K562 (cell line): ENCODE results near the gene TP73. TPM values are rescaled to one million over a fixed set of nuclear protein-coding genes. Genes with fewer than 3 reads are reported as not detected.

Source experiments
- RB1 ChIP-seq: fragments of 450-650 bp; IDR thresholded peaks from 2 replicates; pipeline ENCODE4 v1.6.1; 2017; ENCODE audit warnings: low read depth, mild to moderate bottlenecking
- TAF7 ChIP-seq: fragments of 450-650 bp; IDR thresholded peaks from 2 replicates; pipeline ENCODE4 v1.6.1; 2016; ENCODE audit warnings: missing genetic modification characterization, missing compliant biosample characterization
- polyA plus RNA-seq, 8 experiments: library from polyadenylated mRNA; depleted of rRNA in 4 of 8; stranded (reverse) in 5 of 8; unstranded in 3 of 8; fragments of >200 nt; fragmentation: Nextera tagmentation in 2 of 8; fragmentation: Illumina TruSeq in 1 of 8; extraction: Ambion mirVana in 2 of 8; extraction: Trizol in 1 of 8; gene quantifications; 2 replicates each; pipeline versions ENCODE4 v1.2.1 to v1.2.3, GENCODE V29; 2011 to 2014; ENCODE audit warnings: inconsistent platforms in 1 of 8, missing spikeins in 1 of 8
- total RNA-seq, 7 experiments: library from RNA; depleted of rRNA in 6 of 7; stranded (reverse); fragments of >200 nt in 6 of 7; fragmentation: Illumina TruSeq in 2 of 7; extraction: Trizol in 2 of 7; gene quantifications; 2 replicates each; pipeline versions ENCODE4 v1.2.1 to v1.2.3, GENCODE V29; 2011 to 2021; ENCODE audit warnings: low replicate concordance in 1 of 7
- TF ChIP-seq, protein P1 (sequence below): fragments of 250-450 bp; sonication (Bioruptor Pico); IDR thresholded peaks from 2 replicates; pipeline ENCODE4 v1.5.0; 2021; ENCODE audit warnings: mild to moderate bottlenecking, moderate library complexity
- TF ChIP-seq, protein P2 (sequence below): fragments of 450-650 bp; IDR thresholded peaks from 2 replicates; pipeline ENCODE4 v1.7.1; 2018; ENCODE audit warnings: mild to moderate bottlenecking, low read depth; ENCODE audit not compliant: partially characterized antibody
- TF ChIP-seq, protein P3 (sequence below), 2 experiments: fragments of 450-650 bp in 1 of 2; sonication (generic) in 1 of 2; formaldehyde crosslinking in 1 of 2; IDR thresholded peaks in 1 of 2; conservative IDR thresholded peaks in 1 of 2; 2 replicates each; pipeline versions ENCODE4 v1.6.1 to v1.8.1; 2016 to 2023; ENCODE audit warnings: mild to moderate bottlenecking in 2 of 2, moderate library complexity in 2 of 2, inconsistent platforms in 1 of 2, missing genetic modification reagents in 1 of 2
- TF ChIP-seq, protein P4 (sequence below): fragments of 150-350 bp; conservative IDR thresholded peaks from 2 replicates; pipeline ENCODE4 v1.6.1; 2014; ENCODE audit warnings: low read length
- TF ChIP-seq, protein P5 (sequence below), 3 experiments: IDR thresholded peaks in 2 of 3; conservative IDR thresholded peaks in 1 of 3; 2 replicates each; pipeline ENCODE4 v1.5.1; 2011 to 2012; ENCODE audit warnings: low read length in 3 of 3, mild to moderate bottlenecking in 3 of 3, control low read depth in 2 of 3, improper control_type of control experiment in 1 of 3, inconsistent platforms in 1 of 3, low read depth in 1 of 3, mixed read lengths in 1 of 3, moderate library complexity in 1 of 3; ENCODE audit not compliant: insufficient read depth in 2 of 3

The TP73 gene
- total and polyA plus RNA-seq, 9 of the 15 experiments (the other 6 are each of a cell fraction or from before 2014, with no cell fraction given) = 0.07 to 1.6 (median 0.40) TPM; not detected in 2

GRCh38 chr1:3614755-3615742, 37.3 kb upstream of the TP73 start (continued):
- TF ChIP-seq, protein P1, sequence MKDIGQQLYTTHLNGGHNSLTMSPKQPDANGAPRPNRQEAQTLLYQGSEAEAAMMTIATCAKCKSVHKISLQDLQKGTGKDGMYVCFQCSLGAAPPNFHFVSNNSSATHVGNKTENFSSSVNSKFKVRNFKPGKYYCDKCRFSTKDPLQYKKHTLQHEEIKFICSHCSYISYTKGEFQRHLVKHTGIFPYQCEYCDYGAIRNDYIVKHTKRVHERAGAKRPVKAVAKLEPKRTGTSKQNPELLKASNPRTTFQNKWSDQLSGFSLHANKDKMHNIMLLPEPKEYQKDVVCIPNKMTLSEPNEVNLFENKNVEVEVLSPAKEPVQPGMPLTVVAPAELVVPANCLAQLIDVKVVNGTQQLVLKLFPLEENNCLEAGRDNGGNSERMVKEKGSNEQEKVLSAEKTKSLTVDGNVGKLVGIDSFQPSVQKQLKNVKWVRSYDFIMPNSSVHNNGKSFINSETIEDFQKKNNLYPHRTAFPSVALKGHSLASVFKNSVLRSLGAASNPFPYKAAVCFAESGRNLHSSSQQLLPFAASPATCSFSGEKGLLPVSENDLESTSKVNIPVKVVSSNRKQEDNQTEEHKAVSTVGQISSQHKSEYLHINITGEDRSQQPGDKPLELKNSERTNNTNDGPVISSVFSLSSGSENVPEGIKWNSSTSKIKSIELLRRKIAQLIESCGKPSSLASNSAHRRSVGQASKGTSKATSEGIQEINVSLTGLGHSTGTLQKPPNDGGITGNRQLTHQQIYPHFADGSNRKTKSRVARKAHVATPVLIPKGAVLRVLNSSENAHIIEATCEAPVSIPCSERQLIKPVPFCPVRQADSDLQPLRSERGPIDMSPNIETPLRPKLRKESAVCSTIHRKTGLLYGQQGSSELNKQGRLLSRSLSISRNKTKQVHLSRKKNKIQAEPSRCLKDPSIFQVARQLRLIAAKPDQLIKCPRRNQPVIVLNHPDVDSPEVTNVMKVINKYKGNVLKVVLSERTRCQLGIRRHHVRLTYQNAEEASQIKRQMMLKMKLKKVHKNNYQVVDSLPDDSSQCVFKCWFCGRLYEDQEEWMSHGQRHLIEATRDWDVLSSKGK = no peak
- TF ChIP-seq TAF7 (tag) (0 out of 2 replicates have a peak, but pooled peaks have one; percentile 3), RB1 (peak; percentile 45; the same call in 1 of the 2 replicates)
- TF ChIP-seq, protein P2, sequence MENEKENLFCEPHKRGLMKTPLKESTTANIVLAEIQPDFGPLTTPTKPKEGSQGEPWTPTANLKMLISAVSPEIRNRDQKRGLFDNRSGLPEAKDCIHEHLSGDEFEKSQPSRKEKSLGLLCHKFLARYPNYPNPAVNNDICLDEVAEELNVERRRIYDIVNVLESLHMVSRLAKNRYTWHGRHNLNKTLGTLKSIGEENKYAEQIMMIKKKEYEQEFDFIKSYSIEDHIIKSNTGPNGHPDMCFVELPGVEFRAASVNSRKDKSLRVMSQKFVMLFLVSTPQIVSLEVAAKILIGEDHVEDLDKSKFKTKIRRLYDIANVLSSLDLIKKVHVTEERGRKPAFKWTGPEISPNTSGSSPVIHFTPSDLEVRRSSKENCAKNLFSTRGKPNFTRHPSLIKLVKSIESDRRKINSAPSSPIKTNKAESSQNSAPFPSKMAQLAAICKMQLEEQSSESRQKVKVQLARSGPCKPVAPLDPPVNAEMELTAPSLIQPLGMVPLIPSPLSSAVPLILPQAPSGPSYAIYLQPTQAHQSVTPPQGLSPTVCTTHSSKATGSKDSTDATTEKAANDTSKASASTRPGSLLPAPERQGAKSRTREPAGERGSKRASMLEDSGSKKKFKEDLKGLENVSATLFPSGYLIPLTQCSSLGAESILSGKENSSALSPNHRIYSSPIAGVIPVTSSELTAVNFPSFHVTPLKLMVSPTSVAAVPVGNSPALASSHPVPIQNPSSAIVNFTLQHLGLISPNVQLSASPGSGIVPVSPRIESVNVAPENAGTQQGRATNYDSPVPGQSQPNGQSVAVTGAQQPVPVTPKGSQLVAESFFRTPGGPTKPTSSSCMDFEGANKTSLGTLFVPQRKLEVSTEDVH = no peak
- TF ChIP-seq, protein P3, sequence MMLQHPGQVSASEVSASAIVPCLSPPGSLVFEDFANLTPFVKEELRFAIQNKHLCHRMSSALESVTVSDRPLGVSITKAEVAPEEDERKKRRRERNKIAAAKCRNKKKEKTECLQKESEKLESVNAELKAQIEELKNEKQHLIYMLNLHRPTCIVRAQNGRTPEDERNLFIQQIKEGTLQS (IDR thresholded peaks at IDR 0.05) = peak; percentile 48
- TF ChIP-seq, protein P3 (CRISPR knock-in tag; conservative IDR thresholded peaks at IDR 0.05) = no peak
- TF ChIP-seq, protein P4, sequence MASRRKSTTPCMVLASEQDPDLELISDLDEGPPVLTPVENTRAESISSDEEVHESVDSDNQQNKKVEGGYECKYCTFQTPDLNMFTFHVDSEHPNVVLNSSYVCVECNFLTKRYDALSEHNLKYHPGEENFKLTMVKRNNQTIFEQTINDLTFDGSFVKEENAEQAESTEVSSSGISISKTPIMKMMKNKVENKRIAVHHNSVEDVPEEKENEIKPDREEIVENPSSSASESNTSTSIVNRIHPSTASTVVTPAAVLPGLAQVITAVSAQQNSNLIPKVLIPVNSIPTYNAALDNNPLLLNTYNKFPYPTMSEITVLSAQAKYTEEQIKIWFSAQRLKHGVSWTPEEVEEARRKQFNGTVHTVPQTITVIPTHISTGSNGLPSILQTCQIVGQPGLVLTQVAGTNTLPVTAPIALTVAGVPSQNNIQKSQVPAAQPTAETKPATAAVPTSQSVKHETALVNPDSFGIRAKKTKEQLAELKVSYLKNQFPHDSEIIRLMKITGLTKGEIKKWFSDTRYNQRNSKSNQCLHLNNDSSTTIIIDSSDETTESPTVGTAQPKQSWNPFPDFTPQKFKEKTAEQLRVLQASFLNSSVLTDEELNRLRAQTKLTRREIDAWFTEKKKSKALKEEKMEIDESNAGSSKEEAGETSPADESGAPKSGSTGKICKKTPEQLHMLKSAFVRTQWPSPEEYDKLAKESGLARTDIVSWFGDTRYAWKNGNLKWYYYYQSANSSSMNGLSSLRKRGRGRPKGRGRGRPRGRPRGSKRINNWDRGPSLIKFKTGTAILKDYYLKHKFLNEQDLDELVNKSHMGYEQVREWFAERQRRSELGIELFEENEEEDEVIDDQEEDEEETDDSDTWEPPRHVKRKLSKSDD = no peak
- TF ChIP-seq, protein P5, sequence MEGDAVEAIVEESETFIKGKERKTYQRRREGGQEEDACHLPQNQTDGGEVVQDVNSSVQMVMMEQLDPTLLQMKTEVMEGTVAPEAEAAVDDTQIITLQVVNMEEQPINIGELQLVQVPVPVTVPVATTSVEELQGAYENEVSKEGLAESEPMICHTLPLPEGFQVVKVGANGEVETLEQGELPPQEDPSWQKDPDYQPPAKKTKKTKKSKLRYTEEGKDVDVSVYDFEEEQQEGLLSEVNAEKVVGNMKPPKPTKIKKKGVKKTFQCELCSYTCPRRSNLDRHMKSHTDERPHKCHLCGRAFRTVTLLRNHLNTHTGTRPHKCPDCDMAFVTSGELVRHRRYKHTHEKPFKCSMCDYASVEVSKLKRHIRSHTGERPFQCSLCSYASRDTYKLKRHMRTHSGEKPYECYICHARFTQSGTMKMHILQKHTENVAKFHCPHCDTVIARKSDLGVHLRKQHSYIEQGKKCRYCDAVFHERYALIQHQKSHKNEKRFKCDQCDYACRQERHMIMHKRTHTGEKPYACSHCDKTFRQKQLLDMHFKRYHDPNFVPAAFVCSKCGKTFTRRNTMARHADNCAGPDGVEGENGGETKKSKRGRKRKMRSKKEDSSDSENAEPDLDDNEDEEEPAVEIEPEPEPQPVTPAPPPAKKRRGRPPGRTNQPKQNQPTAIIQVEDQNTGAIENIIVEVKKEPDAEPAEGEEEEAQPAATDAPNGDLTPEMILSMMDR (IDR thresholded peaks at IDR 0.05 in 2 of 3, conservative IDR thresholded peaks at IDR 0.05 in 1 of 3; ENCODE audit: insufficient read depth in 2 of 3, low read depth in 1 of 3, low read length in 3 of 3) = peak; percentile 71 to 83 (median 78)
